GM19043 (cell line): Measurements from ENCODE around the gene NDUFS2.

Source experiments
- ATAC-seq: cut with Tn5 transposase; IDR thresholded peaks from one replicate; pipeline ENCODE4 v1.9.1; 2021; ENCODE audit warnings: low read depth; ENCODE audit not compliant: unreplicated experiment

Gene NDUFS2

GRCh38 chr1:161171696-161172095, 30.5 kb upstream of the NDUFS2 start:
- ATAC-seq, result no peak

- no peak for ATAC-seq
Measured at GRCh38 chr1:161172349-161172748, 29.8 kb upstream of the NDUFS2 start.

- ATAC-seq, result no peak
Measured at GRCh38 chr1:161172776-161173376, 29.3 kb upstream of the NDUFS2 start.

GRCh38 chr1:161173711-161174110, 28.5 kb upstream of the NDUFS2 start:
- no peak for ATAC-seq

GRCh38 chr1:161174911-161175310, 27.3 kb upstream of the NDUFS2 start:
- ATAC-seq, result no peak

- ATAC-seq, result no peak
Measured at GRCh38 chr1:161175771-161176453, 26.3 kb upstream of the NDUFS2 start.

- no peak for ATAC-seq
Measured at GRCh38 chr1:161176468-161177111, 25.6 kb upstream of the NDUFS2 start.

GRCh38 chr1:161177112-161177935, 24.8 kb upstream of the NDUFS2 start, which contains the start of gene B4GALT3:
Gene B4GALT3, minus strand, starts transcription at chr1:161177507. Its CDS starts 1,447 bp downstream, at chr1:161176060.
- ATAC-seq, result peak; percentile 73

- ATAC-seq, result no peak
Measured at GRCh38 chr1:161177936-161178244, 24.3 kb upstream of the NDUFS2 start.

- no peak for ATAC-seq
Measured at GRCh38 chr1:161179698-161180097, 22.5 kb upstream of the NDUFS2 start.

GRCh38 chr1:161180639-161181038, 21.5 kb upstream of the NDUFS2 start:
- no peak for ATAC-seq

- peak; percentile 30 for ATAC-seq
Measured at GRCh38 chr1:161182214-161182613, 20.0 kb upstream of the NDUFS2 start.

- ATAC-seq, result peak; percentile 63
Measured at GRCh38 chr1:161185282-161185682, 16.9 kb upstream of the NDUFS2 start.

- no peak for ATAC-seq
Measured at GRCh38 chr1:161185732-161186311, 16.3 kb upstream of the NDUFS2 start.

- ATAC-seq, result no peak
Measured at GRCh38 chr1:161187311-161187710, 14.9 kb upstream of the NDUFS2 start.

GRCh38 chr1:161188381-161188780, 13.8 kb upstream of the NDUFS2 start:
- no peak for ATAC-seq

- no peak for ATAC-seq
Measured at GRCh38 chr1:161189036-161189435, 13.1 kb upstream of the NDUFS2 start.

- ATAC-seq, result no peak
Measured at GRCh38 chr1:161190962-161191521, 11.1 kb upstream of the NDUFS2 start.

- no peak for ATAC-seq
Measured at GRCh38 chr1:161191971-161192370, 10.2 kb upstream of the NDUFS2 start.
